Hematopoietic multipotent progenitor cell treated with erythropoietin and hydrocortisone succinate and interleukin-3 and kit ligand, for 15 days (in vitro differentiated cells): ENCODE data around the gene GFER.

Experiments
- DNase-seq: peaks from one replicate; pipeline ENCODE4 v3.0.0-alpha.2; 2015; ENCODE audit warnings: low spot score

The GFER gene

DNA sequence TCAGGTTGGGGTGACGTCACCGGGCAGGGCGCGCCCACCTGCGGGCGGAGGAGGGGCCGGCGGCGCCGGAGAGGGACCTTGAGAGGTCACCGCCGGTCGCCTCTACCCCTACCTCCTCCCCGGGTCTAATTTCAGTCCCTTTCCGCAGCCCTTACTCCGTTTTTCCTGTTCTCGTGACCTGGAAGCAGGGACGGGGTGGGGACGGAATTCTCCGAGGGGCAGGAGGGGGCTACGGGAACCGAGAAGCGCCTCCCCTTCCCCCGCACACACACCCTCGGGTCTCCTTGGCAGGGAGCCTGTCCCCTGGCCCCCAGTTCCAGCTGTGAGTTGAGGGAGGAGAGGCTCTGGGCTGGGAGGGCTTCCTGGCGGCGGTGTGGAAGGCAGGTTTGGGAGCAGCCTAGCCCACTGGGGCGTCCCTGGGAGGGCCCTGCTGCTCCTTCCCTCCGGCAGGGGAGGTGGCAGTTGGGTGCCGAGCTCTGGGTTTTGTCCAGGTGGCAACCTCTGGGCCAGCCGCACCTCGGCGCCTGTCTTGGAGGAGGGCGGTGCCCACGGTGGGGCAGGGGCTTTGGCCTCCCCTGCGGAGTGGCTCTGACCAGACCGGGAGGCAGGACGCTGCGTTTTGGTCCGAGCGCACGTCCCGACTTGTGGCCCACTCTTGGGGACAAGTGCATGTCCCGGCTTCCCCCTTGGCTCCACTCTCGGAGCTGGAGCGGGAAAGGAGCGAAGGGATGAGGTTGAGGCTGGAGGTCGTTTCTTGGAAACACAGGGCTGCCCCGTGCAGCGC is 6.5 kb downstream of the GFER start:
- no peak for DNase-seq

DNA sequence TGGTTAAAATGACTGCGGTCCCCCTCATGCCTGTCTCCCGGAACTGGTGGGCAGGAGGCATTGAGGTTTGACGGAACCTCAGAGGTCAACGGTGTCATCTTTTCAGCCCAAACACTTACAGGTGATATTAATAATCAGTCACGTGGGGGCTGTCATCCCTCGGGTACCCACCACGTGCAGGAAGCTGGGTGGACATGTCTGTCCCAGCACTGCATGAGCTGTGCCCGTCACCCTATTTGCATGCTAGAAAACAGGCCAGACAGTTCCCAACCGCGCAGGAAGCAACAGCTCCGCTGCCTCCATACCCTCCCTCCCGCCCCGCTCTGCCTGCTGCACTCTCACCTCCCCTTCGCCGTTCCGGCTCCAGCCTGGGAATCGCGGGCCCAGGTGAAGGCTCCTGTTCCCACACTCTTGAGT is 7.2 kb downstream of the GFER start:
- DNase-seq, result no peak

DNA sequence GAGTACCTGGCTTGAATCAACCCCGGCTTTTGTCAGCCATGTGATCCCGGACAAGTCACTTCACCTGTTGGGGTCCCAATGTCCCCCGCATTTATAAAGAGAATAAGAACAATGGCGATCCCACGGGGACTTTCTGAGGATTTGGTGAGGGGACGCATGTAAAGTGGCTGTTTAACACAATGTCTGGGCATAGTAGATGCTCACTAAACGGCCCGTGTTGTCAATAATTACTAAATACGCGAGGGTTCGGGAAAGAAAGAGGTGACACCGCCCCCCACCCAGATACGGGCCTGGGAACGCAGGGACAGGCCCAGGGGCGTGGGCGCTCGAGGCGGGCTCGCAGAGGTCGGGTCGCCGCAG is 7.6 kb downstream of the GFER start:
- no peak for DNase-seq

DNA sequence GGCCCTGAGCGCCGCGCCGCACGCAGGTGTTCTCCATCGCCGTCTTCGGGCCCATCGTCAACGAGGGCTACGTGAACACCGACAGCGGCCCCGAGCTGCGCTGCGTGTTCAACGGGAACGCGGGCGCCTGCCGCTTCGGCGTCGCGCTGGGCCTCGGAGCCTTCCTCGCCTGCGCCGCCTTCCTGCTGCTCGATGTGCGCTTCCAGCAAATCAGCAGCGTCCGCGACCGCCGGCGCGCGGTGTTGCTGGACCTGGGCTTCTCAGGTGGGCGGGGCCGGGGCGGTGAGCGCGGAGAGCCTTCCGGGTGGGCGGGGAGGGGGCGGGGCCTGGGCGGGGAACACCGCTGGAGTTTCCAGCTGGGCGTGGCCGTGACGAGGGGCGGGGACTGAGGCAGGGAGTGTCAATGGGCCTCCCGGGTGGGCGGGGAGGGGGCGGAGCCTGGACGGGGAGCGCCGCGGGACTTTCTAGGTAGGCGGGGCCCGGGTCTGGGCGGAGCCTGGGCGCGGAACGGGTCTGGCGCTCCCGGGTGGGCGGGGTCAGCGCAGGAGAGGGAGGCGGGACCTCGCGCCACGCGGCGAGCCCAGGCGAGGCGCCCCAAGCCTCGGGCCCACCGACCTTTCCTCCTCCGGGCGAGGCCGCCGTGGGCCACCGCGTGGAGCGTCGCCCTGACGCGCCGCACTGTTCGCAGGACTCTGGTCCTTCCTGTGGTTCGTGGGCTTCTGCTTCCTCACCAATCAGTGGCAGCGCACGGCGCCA is 8.1 kb downstream of the GFER start:
- DNase-seq, result peak; percentile 96

DNA sequence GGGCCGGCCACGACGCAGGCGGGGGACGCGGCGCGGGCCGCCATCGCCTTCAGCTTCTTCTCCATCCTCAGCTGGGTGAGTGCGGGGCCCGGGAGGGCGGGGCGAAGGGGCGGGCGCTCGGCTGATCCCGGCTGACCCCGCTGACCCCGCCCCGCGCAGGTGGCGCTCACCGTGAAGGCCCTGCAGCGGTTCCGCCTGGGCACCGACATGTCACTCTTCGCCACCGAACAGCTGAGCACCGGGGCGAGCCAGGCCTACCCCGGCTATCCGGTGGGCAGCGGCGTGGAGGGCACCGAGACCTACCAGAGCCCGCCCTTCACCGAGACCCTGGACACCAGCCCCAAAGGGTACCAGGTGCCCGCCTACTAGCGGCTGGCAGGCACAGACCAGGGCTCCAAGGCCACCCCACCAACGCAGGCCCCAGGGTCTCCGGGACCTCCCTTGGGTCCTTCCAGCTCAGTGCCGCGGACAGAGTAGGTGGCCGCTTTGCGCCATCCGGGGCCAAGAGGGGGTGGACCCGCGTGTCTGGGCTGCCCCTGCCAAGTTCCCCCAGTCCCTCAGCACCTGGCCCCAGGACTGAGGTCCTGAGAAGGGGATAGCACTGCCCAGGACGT is 8.8 kb downstream of the GFER start:
- DNase-seq, result no peak

DNA sequence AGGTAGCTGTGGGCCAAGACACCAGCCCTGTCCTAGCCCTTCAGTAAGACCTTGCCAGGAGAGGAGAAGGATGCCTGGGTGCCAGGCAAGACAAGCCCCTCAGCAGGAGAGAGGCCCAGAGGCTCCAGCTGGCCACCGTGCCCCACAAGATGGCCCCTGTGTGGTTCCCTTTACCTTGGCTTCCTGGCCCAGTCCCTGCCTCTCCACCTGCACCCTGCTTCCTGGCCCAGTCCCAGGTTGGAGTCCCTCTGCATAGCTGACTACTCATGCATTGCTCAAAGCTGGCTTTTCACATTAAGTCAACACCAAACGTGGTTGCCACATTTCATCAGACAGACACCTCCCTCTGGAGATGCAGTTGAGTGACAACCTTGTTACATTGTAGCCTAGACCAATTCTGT is 9.7 kb downstream of the GFER start:
- no peak for DNase-seq

DNA sequence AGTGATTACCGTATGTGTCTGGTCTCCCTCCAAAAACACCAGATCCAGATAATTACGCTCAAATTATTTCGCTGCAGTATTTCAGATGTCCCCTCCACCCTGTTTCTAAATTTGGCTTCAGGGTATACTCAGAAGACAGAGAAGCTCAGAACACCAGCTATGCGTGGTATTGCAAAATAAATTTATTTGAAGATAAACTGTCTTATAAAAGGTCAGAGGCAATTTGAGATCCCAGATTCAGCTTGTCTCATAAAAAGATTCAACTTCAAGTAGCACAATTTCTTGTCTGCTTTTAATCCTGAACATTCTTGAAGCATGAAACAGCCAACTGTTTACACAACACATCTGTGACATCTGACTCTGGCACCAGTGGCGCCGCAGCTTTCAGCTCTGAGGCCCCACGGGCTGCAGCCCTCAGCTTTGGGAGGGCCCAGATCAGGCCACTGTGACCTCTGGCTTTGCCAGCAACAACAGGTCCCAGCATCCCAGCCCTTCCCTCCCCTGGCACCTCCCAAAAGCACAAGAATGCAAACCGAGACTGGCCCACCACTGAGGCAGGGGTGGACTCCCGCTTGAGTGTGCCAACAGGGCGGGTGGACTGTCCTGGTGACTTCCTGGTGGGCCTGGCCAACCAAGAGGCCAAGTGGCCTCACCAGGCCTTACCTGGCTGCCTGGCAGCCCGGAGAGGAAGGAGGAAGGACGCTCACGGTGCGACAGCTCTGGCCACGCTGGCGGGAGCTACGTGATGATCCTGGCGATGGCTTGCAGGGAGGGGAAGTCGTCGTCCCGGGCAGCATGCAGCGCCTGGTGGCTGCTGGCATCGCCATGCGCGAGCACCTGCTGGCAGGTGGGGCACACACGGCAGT is 13.7 kb downstream of the GFER start:
- DNase-seq, result no peak

DNA sequence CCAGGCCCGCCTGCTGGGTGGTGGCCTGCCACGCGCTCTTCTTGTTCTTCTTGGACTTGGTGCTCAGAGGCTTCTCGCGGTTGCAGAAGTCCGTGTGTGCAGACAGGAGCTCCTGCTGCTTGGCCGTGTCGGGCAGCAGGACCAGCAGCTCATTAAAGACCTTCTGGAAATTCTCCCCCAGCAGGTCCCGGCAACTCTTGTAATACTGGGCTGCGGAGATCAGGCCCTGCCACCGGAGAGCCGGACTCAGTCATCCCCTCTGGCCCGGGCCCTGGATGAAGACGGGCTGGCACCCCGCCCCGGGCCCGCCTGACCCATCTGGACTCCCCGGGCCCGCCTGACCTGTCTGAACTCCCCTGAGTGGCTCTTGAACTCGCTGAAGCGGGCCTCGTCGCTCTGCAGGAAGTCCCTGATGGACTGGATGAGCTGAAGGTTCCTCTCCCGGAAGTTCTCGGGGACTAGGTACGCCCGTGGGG is 14.4 kb downstream of the GFER start:
- no peak for DNase-seq

DNA sequence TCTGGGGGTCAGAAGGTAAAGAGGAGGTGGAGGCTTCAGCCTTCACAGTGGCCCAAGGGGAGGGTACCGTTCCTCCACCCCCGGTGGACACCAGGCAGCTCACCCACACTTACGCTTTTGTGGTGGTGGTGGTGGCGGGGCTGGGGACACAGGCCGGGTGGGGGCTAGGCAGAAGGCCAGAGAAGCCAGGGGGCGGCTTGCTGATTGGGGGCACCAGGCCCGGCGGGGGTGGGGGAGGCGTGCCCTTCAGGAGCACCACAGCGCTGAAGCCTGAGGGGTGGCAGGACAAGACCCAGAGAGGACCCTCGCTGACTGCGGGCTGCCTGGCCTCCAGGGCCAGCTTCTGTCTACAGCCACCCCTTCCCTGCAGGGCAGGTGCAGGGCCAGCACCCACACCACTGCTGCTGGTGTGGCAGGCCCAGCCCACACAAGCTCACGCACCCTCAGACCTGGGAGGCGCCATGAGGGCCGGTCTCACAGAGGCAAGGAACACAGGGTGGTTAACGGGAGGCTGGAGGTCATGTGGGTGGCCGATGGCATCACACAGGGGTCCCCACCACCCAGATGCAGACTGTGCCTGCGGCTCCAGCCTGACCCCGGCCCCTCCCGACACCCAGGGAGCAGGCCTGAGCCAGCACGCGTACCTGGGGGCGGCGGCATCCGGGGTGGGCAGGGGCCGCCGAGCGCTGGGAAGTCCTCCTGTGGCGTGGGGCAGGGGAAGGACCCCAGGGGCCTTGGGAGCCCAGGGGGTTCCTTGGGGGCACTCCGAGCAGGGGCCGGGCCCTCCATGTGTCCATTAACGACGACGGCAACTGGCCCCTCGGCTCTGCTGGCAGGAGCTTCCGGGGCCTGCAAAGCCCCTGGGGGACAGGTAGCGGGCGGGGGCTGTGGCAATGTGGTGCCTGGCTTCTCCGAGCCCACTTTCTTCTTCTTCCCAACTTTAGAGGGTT is 15.1 kb downstream of the GFER start:
- no peak for DNase-seq

DNA sequence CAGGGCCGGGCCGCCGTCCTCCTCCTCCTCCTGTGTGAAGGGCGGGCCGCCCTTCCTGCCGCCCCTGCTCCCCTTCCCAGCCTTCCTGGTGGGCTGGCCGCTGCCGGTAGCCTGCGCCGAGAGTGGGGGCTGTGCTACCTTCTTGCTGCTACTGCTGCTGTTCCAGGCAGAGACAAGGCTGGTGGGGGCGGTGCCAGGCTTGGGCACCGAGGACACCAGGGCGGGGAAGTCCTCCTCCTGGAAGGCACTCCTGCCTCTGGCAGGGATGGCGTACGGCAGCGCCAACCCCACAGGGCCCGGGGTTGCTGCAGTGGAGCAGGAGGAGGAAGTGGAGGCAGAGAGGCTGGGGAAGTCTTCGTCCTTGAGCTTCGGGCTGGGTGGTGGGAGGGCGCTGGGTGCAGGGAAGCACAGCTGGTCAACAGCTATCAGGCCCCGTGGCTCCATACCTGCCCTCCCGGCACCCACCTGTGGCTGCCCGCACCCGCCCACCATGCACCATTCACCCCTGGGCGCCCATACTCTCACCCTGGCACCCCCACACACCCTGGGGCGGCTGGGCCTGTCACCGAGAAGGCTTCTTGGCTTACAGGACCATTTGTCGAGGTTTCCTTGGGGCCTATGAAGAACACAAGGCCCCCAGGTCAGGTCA is 16.0 kb downstream of the GFER start:
- no peak for DNase-seq

DNA sequence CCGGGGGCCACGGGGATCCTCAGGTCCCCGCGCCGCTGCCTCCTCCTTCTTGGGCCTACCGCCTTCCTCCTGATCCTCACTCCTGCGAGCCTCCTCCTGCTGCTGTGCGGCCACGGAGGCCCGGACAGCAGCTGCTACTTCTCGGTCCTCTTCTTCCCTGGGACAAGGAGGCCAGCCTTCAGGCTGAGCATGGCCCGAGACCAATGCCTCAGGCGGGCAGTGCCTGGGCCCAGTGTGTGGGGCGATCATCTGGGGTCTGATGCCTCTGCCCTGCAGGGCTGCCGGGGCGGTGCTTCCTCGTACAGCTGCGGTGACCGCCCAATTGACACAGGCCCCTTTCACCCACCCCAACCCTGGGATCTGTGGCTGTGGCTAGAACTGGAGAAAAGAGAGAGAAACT is 17.0 kb downstream of the GFER start:
- no peak for DNase-seq

DNA sequence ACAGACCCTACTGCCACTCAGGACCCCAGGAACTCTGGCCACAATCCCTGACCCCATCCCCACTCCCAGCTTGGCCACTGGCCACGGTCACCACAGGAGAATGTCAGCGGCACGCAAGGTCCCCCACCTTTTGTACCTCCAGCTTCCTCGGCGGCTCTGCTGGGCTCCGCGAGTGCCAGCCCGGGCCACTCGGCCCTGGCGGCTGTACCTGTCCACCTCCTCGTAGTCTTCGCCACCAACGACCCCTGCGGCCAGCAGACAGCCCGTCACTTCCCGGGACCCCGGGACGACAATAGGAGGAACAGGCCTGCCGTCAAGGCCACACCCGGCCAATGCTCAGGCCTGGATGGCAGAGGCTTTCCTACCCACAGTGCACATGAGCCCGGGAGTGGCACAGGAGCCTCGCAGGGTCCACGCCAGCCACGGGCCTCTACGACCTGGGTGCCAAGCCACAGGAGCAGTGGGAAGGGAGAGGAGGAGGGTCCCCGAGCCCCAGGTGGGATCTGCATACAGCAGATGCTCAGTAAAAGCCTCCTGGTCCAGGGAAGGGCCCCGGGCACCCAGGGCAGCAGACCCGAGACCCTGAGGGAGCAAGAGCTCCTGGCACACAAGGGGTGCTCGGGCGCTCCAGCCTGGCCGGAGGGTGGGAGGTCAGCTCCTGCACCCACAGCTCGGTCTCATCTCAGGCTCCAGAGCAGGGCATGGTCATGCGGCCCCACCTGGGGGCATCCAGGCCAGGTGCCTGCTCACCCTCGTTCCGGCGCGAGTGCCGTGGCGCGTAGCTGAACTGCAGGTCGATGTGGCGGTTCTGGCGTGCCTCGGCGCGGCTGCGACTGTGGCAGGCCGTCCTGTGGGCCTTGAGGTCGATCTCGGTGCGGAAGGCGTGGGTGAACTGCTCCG is 17.7 kb downstream of the GFER start:
- no peak for DNase-seq

DNA sequence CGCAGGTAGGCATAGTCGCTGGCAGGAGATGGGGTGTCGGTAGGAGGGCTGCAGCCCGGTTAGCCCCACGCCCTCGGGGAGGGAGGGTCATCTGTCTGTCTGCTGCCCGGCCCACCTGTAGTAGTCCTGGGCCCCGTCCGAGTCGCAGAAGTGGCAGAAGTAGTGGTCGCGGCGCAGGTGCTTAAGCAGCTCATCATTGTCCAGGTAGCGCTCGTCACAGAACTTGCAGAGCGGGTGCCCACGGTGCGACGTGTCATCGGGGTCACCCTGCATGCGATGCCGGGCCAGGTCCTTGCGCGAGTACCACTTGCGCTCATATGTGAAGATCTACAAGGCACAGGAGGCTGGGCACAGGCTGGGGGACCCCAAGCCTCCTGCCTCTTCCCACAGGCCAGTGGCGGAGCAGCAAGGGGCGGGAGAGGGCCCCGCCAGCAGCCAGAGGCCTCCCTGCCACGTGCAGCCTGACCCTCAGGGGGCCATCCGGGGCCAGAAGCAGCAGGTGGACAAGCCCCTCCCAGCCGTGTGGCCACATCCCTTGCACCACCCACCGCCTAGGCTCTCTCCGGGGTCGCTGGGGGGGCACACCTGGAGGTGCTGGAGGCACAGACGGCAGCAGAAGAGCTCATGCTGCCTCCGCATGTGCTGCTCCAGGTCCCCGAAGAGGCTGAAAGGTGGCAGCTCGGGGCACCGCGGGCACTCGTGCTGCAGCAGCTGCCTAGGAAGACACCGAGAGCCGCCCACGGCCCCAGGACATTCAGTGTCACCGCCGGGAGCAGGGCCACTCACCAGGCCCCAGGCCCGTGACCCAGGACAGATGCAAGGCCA is 18.6 kb downstream of the GFER start:
- no peak for DNase-seq

DNA sequence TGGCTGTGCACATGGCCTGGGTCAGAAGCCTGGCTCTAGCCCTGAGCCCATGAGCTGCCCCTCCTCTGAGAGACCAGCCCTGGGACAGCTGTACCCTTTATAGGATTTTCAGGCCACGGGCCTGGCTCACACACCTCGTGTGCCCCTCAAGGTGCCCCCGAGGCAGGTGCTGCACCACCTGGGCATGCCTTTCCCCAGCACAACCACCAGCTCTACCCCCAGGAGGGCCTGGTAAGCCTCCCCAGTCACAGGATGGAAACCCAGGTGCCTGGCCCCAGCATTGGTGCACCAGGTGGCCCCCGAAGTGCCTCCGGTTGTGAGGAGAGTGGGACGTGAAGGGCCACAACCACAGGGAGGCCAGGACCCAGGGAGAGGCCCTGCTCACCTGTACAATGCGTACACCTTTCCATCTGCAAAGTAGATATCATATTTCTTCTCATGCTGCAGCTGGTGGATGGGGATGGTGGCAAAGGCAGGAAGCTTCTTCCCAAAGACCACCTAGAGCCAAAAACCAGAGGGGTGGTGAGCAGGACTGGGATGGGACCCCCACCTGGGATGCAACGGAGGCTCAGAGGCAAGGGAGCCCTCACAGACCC is 19.3 kb downstream of the GFER start:
- DNase-seq, result no peak

DNA sequence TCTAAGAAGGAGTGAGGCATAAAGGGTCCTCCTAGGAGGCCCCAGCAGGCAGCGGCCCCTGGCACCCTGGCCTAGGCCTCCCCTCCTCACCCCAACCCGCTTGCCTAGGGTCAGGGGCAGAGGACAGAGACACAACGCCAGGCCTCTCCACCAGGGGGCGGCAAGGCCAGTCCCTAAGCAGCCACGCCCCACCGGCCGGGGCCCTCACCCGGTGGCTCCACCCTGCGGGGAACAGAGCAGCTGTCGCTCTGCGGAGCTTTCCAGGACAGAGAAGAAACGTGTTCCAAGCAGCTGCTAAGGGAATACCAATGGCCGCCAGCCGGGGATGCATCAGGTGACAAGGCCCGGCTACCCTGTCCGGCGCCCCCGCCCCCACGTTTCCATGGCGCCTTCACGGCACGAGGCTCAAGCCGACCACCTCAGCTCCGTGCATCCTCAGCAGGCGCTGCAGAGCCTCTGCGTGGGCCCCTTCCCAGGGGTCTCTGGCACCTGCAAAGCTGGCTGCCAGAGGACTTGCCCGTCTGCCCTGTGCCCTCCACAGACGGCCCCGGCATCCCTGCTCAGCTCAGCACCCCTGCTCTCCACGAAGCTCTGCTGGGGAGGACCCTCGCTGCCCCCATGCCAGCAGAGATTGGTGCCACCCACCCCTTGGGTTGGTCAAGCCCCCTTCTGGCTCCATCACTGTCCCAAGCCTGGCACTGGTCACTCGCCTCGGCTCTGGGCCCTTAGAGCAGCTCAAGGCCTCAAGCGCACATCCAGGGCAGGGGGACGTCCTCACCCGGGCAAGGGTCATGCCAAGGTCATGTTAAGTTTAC is 20.0 kb downstream of the GFER start:
- peak; percentile 92 for DNase-seq

DNA sequence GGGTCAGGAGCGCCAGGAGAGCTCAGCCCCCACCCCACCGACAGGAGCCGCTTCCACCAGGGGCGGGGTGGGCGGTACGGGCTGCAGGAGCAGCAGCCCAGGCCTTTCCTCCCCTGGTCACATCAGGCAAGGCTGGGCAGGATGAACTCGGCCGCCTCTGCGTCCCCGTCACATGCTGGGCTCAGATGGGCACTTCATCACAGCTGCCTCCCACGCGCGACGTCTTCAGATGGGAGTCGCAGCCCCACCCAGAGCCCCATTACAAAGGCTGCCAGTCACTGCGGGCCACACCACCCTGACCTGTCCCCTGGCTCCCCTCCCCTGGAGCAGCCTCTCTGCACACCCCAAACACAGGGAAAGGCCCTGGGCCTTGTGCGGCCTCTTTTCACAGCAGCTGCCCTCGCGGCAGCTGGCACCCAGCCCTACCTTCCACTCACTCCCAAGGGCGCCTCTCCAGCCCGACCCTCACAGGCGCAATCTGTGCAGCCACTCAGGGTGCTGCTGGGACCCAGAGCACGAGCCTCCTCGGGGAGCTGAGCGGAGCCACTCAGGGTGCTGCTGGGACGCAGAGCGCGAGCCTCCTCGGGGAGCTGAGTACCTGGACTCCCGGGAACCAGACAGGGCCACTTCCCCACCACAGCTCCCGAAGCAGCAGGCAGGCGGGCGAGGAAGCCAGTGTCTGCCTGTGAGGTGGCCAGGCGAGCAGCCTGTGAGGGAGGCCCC is 21.0 kb downstream of the GFER start:
- DNase-seq, result no peak

DNA sequence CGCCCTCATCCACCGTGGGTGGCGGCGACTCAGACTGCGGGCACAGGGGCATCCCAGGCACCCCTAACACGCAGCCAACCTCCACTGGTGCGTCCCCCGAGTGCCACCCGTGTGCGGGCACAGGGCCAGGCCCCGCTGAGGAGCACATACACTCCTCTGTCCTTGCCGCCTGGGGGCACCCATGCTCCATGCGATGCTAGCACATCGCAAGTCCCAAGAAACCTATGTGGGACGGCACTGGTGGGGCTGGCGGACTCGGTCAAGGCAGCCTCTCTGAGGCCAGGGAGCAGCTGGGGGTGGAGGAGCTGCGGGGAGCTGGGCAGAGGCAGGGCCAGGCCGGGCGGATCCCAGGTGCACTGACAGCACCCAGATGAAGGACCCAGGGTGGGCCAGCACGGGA is 21.7 kb downstream of the GFER start:
- DNase-seq, result peak; percentile 58
